ENCODE data around the gene ZNF33A. TPM values are rescaled to one million over a fixed set of nuclear protein-coding genes. Genes with fewer than 3 reads are reported as not detected.

Gene ZNF33A
- total RNA-seq, 6 experiments from 2014 or later: 12.3 to 24.2 (median 15.7) TPM

GRCh38 chr10:38103756-38104155 is 93.3 kb downstream of the ZNF33A start:
- no peak for TF ChIP-seq POLR2A (IDR thresholded peaks at IDR 0.05)
- Histone ChIP-seq H3K27ac (no peak overlapping the region), H3K36me3 (peaks cover 0 to 33% (median 9%) of the 10 kb centered on the region in 4 donors), H3K9me3 (peaks cover 0 to 19% (median 3%) of the 10 kb centered on the region in 4 donors), H3K27me3 (no peaks in the 10 kb centered on the region), H3K4me1 (no peaks in the 10 kb centered on the region), H3K4me3 (no peak overlapping the region)
- WGBS (ENCODE audit: insufficient coverage, low coverage, low lambda C conversion rate, missing lambda C conversion rate): 100% methylated on average over 3 of the region's 3 CpGs
- no peak for ATAC-seq
- intact Hi-C loops (cut with DNase I): no loop called here
- no peak for DNase-seq

GRCh38 chr10:38112159-38112558 is 101.7 kb downstream of the ZNF33A start:
- DNase-seq (no peak), ATAC-seq (no peak)
- H3K9me3 ChIP-seq: peaks cover 0 to 53% (median 10%) of the 10 kb centered on the region in 4 donors
- TF ChIP-seq, protein P1, sequence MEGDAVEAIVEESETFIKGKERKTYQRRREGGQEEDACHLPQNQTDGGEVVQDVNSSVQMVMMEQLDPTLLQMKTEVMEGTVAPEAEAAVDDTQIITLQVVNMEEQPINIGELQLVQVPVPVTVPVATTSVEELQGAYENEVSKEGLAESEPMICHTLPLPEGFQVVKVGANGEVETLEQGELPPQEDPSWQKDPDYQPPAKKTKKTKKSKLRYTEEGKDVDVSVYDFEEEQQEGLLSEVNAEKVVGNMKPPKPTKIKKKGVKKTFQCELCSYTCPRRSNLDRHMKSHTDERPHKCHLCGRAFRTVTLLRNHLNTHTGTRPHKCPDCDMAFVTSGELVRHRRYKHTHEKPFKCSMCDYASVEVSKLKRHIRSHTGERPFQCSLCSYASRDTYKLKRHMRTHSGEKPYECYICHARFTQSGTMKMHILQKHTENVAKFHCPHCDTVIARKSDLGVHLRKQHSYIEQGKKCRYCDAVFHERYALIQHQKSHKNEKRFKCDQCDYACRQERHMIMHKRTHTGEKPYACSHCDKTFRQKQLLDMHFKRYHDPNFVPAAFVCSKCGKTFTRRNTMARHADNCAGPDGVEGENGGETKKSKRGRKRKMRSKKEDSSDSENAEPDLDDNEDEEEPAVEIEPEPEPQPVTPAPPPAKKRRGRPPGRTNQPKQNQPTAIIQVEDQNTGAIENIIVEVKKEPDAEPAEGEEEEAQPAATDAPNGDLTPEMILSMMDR (IDR thresholded peaks at IDR 0.05): no peak
- TF ChIP-seq POLR2A (IDR thresholded peaks at IDR 0.05): no peak
- intact Hi-C loops (cut with DNase I): no loop called here
- H3K4me3 ChIP-seq: no peak overlapping the region
- H3K36me3 ChIP-seq: peaks cover 0 to 24% (median 15%) of the 10 kb centered on the region in 4 donors
- H3K4me1 ChIP-seq: no peaks in the 10 kb centered on the region
- H3K27ac ChIP-seq: no peak overlapping the region
- WGBS (ENCODE audit: insufficient coverage, low coverage, low lambda C conversion rate, missing lambda C conversion rate): 84% methylated on average over 2 of the region's 2 CpGs
- no peaks in the 10 kb centered on the region for H3K27me3 ChIP-seq

Small RNAs within 50 kb of the gene (small RNA-seq; reads per million reads assigned to genes)
- gene AL161931.1 (0 reads per million in 2 experiments), gene FXYD6P2 (0 reads per million in 2 experiments), gene RF00019 (0 reads per million in 2 experiments), gene RNU6-795P (0 reads per million in 2 experiments)

Other genes starting within 250 kb of the ZNF33A start
- 1 to 10 TPM; 3.3 to 5.5 (median 4.1) TPM for gene ZNF248, start 153.1 kb upstream of the ZNF33A start, total RNA-seq
- gene ZNF25, start 34.0 kb upstream of the ZNF33A start, total RNA-seq: 1 to 10 TPM; 1.1 to 3.1 (median 2.6) TPM
- gene ZNF37A, start 83.7 kb downstream of the ZNF33A start, total RNA-seq: 1 to 10 TPM; 5.5 to 7.9 (median 6.4) TPM